GM18517 (cell line): Measurements from ENCODE around the gene GPR17.

Experiments used
- ATAC-seq: cut with Tn5 transposase; IDR thresholded peaks from one replicate; pipeline ENCODE4 v1.9.1; 2021; ENCODE audit warnings: mild to moderate bottlenecking, moderate library complexity; ENCODE audit not compliant: unreplicated experiment

Gene GPR17

GRCh38 chr2:127628767-127629614 is 17.0 kb upstream of the GPR17 start:
- ATAC-seq = no peak

- ATAC-seq = no peak
Observed at GRCh38 chr2:127629637-127630036, 16.3 kb upstream of the GPR17 start.

- ATAC-seq = no peak
Observed at GRCh38 chr2:127630096-127630863, 15.7 kb upstream of the GPR17 start.

- ATAC-seq = no peak
Observed at GRCh38 chr2:127630864-127631540, 15.0 kb upstream of the GPR17 start.

DNA sequence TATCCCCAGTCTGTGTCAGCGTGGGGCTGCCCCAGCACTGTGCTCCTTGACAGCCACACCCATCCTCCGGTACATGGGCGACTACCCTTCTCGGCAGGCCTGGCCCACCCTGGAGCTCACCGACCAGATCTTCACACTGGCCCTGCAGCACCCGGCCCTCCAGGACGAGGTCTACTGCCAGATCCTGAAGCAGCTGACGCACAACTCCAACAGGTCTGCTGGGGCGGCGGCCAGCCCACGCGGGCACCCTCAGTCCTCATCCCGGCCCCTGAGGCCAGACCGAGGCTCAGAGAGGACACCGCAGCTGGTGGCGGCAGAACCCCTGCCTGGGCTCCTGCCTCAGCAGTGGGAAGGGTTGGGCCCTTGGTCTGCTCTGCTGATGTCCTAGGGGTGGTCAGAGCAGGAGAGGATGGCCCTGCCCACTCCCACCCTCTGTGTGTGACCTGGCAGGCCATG is 14.4 kb upstream of the GPR17 start:
- ATAC-seq = no peak

DNA sequence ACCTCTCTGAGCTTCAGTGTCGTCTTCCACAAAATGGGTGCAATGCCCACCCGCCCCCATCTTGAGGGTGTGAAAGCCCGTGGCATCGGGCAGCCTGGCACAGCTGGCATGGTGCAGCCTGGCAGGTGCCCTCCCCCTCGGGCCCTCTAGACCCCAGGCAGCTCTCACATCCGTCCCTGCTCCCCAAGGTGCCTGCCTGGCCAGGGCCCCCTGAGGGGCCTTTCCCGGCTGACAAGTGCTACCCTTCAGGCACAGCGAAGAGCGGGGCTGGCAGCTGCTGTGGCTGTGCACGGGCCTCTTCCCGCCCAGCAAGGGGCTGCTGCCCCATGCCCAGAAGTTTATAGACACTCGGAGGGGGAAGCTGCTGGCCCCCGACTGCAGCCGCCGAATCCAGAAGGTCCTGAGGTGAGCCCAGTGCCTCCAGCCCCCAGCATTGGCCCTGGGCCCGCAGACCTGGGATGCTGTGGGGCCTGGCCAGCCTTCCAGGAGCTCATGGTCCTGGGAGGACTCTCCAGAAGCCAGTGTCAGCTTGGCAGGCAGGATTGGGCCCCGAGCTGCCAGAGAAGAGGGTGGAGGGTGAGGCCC is 13.9 kb upstream of the GPR17 start:
- no peak for ATAC-seq

GRCh38 chr2:127632592-127633489 is 13.1 kb upstream of the GPR17 start:
- ATAC-seq = peak; percentile 61

DNA sequence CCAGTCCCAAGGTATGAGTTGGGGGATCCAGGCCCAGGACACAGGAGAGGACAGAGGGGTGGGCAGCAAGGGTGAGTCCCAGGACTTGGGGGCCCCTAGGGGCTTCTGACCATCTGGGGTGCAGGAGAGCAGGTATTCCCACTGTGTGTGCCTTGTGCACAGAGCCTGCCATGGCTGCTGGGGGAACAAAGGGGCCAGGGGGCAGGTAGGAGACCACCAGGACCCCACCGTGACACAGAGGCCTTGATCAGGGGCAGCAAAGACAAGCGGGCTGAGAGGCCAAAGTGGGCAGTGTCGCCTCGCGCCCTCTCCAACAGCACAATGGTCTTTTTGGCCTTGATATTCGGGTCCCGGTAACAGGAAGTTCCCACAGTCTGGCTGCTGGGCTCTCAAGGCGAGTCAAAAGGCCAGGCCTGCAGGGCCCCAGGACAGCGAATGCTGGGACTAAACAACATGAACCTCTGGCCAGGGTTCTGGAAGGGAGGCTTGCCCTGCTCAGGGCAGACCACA is 12.3 kb upstream of the GPR17 start:
- ATAC-seq = no peak

- ATAC-seq = no peak
Observed at GRCh38 chr2:127634066-127634617, 11.8 kb upstream of the GPR17 start.

GRCh38 chr2:127634626-127635379 is 11.2 kb upstream of the GPR17 start:
- ATAC-seq = no peak

DNA sequence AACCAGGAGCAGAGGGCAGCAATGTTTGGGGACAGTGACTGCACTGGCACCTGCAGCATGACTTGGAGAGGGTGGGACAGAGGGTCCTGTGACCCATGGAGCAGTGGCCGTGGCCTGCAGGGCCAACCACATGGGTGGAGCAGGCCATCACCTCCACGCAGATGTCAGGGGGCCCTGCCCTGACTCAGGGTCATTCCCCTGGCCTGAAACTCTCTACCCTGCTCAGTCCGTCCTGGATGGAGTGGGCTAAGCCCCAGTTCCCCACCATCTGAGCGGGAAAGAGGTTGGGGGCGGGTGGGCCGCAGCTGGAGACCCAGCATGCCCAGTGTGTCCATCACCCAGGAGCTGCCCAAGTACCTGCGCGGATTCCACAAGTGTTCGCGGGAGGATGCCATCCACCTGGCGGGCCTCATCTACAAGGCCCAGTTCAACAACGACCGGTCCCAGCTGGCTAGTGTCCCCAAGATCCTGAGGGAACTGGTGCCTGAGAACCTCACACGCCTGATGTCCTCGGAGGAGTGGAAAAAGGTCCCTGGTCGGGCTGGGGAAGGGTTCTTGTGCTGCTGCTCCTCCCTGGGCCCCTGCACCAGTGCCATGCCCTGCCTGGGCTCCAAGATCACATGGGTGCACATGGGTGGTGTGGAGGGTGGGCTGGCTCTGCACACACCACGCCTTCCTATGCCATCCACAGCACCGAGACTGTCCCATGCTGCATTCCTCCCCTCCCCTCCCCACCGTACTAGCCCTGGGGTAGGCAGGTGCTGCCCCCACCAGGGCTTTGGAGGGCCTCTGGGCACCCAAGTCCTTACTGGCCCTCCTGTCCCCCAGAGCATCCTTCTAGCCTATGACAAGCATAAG is 10.3 kb upstream of the GPR17 start:
- no peak for ATAC-seq

GRCh38 chr2:127636248-127637235 is 9.4 kb upstream of the GPR17 start:
- ATAC-seq = no peak

GRCh38 chr2:127637236-127637630 is 8.7 kb upstream of the GPR17 start:
- no peak for ATAC-seq

GRCh38 chr2:127637725-127638252 is 8.2 kb upstream of the GPR17 start:
- ATAC-seq = no peak

DNA sequence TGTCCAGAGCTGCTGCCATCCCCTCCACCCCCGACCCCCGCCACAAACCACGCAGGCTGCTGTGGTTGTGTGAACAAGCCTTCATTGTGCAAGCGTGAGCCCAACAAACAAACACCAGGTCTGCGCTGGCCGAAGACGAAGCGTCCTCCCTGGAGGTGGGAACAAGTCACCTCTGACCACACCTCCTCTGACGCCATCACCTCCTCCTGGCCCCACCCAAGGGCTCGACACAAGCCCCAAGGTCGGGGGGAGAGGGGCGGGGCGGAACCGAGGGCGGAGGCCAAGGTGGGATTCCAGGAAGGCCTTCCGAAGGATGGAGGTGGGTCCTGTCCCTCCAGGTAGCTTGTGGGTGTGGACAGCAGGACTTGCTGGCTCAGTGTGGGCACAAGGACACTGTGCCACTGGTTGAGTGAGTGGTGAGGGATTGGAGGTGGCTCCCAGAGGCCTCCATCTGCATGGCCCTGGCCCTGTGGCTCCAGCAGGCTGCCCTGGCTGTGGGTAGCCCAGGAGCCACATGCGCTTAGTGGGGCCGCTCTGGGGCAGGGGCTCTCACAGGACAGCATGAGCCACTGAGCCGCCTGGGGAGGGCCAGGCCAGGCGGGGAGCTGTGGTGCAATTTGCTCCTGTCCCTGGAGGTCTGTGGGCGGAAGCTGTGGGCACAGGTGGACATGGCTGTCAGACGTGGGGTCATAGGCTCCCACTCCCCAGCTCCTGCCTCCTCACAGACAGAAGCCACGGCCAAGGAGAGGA is 7.4 kb upstream of the GPR17 start:
- ATAC-seq = no peak

GRCh38 chr2:127639111-127639474 is 6.9 kb upstream of the GPR17 start:
- no peak for ATAC-seq
